DMS53 treated with DMSO at 0.1 percent for 48 hours (cell line): ENCODE data around the gene KLHL9.
A peak's percentile ranks its signal among the peaks of the same experiment; 100 is the strongest.

Experiments
- DNase-seq: peaks from one replicate; lab custom pipeline; 2025; ENCODE audit not compliant: unreplicated experiment; lab: John Stamatoyannopoulos, UW

The KLHL9 gene

GRCh38 chr9:21317956-21318923 lies 17.0 kb downstream of the KLHL9 start:
- DNase-seq, result peak; percentile 49

DNA sequence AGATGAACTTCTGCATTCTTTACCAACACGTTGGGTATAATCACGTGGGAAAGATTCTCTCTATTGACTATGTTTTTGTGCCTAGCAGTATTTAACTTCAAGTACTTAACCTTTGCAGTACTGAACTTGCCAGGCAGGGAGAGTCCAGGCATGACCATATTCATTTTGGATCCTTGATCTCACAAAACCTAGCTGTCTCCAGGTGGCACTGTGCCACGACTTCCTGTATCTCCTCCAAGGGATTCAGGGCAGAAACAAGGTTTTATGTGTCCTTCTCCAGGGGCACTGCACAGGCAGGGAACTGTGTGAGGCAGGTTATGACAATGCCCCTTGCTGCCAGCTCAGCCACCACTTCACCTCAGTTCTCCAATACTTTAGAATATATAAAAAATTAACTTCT lies 18.3 kb downstream of the KLHL9 start:
- no peak for DNase-seq

DNA sequence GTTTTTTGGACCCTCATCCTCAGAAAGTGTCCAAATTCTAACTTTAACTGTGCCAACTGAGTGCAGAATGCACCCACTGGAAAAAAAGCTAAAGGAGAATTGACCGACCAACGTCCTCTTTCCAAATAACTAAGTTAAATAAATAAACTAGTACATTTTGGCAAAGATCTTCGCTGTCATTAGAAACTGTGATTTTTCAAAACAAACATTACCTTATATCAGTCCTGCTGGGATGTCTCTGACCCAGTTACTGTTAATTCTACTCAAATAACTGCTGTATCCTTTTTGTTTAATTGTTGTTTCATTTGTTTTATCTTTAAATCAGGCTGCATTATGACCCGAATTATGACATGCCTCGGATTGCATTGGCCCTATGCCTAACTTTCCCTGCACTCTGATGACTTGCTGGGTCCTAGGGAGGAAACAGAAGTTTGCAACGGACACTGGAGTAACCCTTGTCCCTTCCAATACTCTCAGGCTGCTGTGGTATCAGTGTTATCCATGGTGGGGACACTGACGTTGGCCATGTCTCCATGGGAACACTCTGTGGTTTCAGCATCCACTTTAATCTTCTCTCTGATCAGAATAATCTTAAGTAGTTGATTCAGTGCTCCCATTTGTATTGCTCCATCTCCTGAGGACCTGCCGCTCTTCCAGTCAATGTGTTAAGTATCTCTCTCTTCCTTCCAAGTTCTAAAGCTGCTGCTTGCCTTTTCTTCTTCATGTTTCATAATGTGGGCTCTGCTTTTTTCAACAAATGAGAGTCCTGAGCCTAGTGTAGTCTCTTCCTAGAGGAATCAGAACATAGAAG lies 19.0 kb downstream of the KLHL9 start:
- DNase-seq, result no peak

- DNase-seq, result no peak
Observed at GRCh38 chr9:21314152-21314551, 21.1 kb downstream of the KLHL9 start.

GRCh38 chr9:21311889-21312288 lies 23.3 kb downstream of the KLHL9 start:
- no peak for DNase-seq

DNA sequence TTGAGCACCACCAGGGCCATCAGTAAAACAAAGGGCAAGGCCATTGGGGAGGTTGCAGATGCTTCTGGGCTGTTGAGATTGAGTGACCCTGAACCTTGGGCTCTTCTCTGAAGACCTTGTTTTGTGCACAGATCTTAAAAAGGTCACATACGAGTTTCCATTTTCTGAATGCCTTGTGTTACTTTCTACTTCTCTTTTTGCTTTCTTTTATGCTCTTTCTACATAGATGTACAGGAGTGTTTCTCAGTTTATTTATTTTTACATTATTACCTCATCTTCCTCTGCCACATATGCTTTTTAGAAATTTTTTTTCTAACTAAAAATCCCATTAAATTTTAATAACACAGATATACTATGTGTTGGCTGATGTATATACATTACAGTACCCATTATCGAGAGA lies 30.0 kb downstream of the KLHL9 start, which contains the start of gene IFNA5:
Gene IFNA5, minus strand, starts transcription at position 101 of the 400 bp plus-strand sequence. Its CDS starts 57 bp downstream, at position 44.
- DNase-seq, result no peak

DNA sequence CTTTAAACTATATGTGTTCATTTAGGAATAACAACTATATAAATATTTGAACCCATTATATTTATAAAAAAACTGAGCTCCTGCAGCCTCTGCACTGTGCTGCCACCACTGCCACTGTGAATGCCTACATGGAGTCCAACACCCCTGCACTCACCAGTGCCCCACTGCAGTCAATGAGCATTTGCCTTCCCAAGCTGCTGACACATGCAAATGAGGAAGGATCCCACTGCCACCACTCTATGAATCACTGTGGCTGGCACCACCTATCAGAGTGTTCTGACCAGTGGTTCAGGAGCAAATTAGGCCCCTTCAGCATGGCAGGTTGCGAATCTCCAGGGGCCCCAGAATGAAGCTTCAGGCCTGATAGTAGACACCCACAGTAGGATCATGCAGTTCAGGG lies 39.2 kb downstream of the KLHL9 start:
- DNase-seq, result no peak

DNA sequence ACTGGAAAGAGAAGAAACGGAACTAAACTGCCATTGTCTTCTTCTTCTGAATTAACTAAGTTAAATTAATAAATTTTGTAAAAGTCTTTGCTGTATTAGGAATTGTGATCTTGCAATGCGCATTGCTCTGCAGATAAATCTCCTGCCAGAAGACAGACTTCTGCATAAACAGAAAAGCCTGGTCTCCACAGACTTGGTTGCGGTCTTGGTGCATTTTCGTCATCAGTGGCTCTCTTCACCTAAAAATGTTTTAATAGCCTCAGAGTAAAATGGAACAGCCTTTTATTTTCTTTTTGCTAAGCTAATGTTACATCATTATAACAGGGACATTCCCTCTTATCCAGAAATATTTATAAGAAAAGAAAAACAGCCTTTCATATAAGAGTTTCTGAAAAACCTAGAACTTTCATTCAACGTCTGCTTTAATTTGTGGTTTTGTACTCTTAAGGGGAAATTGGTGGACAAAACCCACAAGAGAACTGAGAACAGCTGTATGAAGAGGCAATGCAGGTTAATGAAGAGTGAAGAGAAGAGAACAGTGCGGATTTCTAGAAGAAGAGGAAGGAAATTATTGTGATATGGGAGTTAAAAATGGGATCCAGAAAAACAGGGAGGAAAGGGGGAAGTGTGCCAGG lies 40.2 kb downstream of the KLHL9 start:
- no peak for DNase-seq

GRCh38 chr9:21294364-21294774 lies 40.8 kb downstream of the KLHL9 start:
- peak; percentile 46 for DNase-seq

- DNase-seq, result no peak
Observed at GRCh38 chr9:21289848-21290247, 45.4 kb downstream of the KLHL9 start.

DNA sequence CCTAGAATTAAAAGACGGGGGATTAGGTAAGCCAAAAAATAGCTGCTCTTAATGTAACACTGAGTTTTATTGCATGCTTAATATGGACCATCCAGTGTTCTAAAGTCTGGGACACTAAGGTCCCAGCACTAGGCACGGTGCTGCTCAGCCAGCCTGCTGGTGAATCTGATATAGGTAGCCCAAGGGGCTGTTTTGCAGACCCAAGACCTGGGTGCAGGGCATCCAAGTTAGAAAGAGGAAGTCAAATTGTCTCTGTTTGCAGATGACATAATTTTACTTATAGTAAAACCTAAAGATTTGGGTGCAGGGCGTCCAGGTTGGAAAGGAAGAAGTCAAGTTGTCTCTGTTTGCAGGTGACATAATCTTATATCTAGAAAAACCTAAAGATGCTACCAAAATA lies 47.9 kb downstream of the KLHL9 start:
- no peak for DNase-seq

DNA sequence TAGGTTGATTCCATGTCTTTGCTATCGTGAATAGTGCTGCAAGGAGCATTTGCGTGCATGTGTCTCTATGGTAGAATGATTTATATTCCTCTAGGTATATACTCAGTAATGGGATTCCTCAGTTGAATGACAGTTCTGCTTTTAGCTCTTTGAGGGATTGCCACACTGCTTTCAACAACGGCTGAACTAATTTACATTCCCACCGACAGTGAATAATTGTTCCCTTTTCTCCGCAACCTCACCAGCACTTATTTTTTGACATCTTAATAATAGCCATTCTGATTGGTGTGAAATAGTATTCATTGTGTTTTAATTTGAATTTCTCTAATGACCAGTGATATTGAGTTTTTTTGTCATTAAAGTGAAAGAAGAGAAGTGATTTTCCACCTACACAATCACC lies 48.5 kb downstream of the KLHL9 start:
- DNase-seq, result no peak

- DNase-seq, result no peak
Observed at GRCh38 chr9:21286099-21286498, 49.1 kb downstream of the KLHL9 start.

DNA sequence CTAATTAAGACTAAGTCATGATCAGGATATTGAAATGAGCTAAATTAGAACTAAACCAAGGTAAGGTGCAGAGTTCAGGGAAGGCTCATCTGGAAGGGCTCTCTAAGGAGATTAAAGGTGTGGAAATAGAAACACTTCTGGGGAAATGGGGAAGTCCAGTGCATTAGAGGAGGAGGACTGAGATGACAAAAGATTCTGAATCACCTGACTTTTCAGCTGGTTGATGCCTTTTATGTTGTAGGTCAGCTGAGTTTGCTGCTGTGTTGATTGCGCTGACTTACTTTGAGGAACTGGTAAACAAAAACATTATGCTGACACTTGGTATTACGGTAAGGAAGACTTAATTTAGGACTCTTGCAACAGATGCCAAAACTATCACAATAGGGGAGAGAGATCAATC lies 53.9 kb downstream of the KLHL9 start:
- no peak for DNase-seq
